HG02885 (cell line): ENCODE measurements around the gene EFEMP1.
A peak's percentile ranks its signal among the peaks of the same experiment; 100 is the strongest.

Source experiments
- ATAC-seq: cut with Tn5 transposase; IDR thresholded peaks from one replicate; pipeline ENCODE4 v1.9.1; 2021; ENCODE audit warnings: mild to moderate bottlenecking; ENCODE audit not compliant: unreplicated experiment, poor library complexity

Gene EFEMP1

DNA sequence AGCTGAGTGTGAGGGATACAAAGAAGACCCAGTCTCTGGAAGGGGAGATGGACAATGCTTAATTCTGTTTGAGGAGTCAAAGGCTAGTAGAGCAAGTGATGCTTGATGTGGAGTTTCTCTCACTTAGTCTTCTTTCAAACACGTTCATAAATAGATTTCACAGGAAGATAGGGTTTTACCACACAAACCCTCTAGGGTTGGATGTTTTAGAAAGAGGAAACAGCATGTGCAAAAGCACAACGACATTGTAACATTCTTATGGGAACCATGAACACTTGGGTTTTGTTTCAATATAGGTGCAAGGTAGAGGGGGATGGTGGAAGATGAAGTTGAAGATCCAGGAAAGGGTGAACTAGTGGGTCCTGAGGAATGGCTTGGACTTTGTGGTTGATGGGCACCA lies 10.8 kb upstream of the EFEMP1 start:
- ATAC-seq = no peak

DNA sequence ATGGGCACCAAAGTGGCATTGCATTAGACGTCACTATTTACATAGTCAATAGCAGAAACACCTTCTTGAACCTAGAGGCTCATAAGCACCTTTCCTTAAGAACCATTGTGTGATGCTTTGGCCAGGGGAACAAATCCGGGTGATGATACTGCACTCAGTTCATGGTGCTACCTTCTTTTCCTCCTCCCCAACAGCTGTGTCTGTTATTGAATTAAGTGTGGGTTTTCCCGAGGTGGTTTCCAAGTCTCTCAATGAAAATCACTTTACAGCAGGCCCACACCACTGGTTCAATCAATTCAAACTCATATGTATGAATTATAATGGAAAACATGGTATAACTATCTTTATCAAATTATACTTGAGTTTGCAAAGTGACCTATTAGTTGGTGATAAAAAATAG lies 9.3 kb upstream of the EFEMP1 start:
- ATAC-seq = no peak

DNA sequence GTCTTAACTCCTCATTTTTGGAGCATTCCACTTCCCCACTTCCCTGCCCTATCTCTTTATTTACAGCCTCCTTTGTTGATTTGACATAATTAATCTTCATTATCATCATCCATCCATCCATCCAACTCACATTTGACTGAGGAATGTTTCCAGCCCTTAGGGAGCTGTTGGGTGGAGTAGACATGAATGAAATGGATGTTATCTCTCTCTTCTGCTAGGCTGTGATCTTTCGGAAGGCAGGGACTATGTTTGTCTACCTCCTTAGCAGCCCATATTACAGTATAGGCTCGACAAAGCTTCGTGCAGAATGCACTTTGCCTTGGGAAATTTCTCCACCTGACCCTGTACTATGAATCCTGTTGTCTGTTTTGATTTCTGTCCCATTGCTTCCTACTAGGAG lies 7.7 kb upstream of the EFEMP1 start:
- ATAC-seq = no peak

DNA sequence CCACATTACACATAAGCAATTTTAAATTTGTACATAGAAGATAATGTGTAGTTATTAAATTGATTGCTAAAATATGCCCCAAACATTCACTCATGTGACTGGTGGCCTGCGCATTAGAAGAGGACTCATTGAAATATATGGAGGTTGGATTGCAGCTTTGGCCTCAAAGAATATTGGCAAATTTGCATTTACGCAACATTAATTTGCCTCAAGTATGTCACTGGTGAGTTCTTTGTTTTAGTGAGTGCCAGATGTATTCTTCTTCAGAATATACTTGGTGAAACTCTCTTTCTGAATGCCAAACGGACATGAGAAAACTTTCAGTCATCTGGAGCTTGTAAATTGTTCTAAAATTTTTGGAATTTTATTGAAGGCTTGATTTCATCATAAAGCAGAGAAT lies 5.9 kb upstream of the EFEMP1 start:
- no peak for ATAC-seq

DNA sequence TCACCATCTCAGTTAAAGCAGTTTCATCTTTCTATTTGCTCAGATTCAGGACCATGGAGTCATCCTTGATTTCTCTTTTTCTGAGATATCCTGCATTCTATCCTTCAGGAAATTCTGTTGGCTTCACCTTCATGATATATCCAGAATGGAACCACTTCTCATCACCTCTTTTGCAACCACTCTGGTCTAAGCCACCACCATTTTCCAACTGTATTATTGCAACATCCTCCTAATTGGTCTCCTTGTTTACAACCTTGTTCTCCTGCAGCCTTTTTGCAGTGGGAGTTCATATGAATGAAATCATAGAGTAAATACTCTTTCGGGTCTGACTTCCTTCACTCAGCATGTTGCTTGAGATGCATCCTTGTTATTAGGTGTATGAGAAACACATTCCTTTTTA lies 3.4 kb upstream of the EFEMP1 start:
- ATAC-seq = no peak

DNA sequence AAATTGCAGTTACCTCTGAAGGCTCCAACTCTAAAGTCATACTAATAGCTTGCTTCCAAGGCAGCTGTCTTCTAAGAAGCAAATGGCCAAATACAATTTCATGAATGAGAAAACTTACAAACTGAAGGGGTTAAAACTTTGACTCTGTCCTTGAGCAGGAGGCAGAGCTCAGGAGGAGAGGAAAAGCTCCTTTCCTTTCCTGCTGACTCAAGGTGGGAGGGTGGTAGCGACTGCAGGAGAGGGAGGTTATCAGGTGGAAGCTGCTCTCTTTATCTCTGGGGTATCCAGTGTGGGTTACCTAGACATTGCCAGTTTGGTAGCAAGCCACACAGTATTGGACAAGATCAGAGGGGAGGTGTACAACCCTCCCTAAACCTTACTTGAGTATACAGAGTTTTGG lies 2.7 kb upstream of the EFEMP1 start:
- ATAC-seq = no peak

DNA sequence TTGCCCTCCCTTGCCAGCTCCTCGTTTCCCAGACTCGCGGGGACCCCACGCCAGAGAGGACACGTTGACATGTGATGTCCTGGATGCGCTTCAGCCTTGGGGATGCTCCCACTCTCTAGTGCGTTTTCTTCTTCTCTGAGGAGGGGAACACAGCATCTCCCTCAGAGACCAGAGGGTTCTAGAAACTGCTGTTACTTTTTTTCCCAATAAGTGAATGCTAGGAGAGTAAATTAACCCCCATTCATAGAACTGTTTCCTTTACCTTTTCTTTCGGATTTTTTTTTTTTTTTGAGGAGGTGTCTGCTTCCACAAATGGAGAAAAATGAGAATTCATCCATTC lies 370 bp upstream of the EFEMP1 start:
- ATAC-seq = no peak

DNA sequence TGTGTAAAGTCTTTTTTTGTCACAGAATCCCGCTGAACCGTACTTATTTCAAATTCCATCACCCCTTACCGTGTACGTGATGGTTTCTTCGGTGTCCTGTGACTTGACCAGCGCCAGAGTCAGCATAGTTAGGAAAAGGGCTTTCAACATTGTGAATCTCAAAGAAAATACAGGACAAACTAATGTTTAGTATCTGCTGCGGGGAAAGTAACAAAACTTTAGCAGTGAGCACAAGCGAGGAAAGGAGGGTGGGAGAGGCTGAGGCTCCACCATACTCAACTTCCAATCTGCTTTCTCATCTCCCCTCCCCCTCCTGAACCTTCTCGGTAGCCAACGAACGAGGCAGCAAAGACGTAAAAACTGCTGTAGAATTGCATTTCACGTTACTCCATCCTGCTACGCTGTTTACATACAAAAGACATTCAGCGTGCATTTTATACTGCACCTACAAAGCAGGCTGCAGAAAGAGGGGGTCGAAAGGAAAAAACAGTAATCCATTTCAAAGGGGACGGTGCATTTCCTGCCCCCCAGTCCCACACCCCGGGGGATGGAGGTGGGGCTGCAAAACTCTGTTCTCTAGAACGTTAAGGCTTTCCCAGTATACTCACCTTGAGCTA lies 1.2 kb downstream of the EFEMP1 start:
- ATAC-seq = no peak

DNA sequence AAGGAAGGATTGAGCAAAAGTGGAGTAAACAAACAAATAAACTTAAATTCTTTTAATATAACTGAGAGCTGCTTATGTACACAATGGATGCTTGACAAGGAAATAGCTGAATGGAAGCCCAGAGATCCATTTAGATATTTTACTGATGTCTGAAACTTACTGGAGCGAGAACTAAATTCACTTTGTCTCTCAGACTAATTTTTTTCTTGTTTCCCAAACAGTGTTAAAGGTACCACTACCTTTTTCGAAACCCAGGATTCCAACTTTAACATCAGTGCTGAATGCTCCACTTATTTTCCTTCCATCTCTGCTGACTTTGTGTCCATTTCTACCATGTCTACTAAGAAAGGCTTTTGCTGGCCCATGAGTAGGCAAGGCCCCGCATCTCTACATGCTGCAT lies 4.0 kb downstream of the EFEMP1 start:
- ATAC-seq = no peak

DNA sequence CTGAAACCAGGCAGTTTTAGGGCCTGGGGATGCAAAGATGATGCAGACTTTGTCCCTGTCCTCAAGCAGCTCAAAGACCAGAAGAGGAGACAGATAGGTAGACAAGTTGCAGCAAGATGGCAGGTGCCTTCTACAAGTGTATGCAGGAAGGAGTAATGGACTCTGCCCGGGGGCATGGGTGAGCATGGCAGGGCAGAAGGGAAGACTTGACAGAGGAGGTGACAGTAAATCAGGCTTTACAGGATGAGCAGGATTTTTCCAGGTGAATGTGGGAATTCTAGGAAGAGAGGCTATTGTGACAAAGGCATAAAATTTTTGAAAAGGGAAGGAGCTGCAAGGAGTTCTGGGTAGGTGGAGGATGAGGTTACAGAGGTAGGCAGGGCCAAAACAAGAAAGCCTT lies 4.7 kb downstream of the EFEMP1 start:
- ATAC-seq = no peak

DNA sequence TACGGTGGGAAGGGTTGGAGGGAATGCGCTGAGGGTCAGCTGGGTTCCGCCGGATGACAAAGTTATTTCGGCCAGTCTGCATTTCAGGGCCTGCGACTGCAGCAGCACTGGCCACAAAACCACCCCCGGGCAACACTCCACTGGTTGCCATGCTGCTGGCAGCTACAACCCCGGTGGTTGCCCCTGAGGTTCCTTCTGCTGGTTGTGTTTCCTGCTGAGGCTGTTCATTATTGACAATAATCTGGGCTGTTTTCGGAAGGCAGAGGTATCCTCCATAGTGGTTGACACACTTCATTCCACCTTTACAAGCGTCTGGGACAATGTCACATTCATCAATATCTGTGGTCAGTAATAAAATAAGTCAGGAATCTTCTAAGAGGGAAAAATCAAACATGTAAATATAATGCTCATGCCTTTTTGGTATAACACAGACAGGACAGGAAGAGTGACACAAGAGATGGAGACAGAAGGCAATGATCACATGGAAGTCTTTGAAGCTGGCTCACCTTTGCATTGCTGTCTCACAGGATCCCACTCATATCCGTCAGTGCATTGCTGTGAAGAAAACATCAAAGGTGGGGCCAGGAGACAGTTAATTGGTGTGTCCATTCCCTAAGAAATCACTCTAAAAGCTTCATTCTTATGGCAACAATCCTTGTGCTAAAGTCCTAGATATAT lies 5.7 kb downstream of the EFEMP1 start:
- no peak for ATAC-seq

DNA sequence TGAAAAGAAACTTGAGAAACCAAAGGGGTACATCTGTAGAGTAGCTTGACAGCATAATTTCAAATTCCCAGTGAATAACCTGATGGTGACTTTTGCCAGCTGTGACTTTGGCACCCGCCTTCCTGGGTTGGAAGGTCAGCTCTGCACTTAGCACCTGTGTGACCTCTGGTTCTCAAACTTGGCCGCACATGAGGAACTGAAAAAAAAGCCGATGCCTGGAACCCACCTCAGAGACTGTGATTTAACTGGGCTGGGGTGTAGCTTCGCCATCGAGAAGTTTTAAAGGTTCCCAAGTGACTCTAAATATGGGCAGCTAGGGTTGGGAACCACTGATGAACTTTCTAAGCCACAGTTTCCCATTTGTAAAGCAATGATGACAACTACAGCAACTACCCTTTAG lies 6.5 kb downstream of the EFEMP1 start:
- peak; percentile 78 for ATAC-seq

DNA sequence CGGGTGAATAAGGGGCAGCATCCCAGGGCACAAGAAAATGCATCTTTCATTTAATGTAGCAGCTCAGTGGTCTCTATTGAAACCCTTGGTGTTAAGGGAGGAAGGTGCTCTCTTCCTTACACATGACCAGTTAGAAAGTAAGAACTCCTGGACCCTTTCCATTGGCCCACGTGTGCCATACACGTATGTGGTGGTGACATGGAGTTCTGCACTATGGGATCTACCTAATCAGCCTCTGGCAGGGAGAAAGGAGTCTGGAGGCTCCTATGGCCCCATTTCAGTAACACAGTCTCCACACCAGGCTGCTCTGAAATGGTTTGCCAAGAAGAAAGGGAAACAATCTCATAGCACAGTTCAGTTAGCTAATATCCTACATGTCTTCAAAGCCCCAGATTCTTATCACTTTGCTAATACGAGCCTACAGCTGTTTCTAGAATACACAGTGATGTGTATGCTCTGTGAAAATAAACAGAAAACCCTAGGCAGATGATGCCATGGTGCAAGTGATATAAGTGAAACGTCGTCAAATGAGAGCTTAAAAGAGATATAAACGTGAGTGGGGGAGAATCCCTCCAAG lies 7.0 kb downstream of the EFEMP1 start:
- ATAC-seq = no peak

DNA sequence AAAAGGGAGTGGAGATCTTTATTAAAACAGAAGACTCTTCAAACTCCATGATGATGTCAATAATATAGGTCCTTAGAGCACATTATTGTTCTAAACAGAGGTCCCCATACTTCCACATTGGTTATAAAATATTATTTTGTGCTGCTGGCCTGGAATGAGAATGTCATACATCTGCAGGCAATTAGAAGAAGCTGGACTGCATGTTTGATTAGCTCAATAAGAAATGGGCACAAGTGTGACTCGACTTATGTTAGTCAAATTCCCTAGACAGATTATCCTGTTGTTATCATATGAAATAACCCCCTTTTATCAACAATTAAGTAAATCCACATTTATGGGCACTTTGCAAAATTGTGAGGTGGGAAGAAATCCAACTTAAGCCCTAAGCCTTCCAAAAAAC lies 8.8 kb downstream of the EFEMP1 start:
- no peak for ATAC-seq

DNA sequence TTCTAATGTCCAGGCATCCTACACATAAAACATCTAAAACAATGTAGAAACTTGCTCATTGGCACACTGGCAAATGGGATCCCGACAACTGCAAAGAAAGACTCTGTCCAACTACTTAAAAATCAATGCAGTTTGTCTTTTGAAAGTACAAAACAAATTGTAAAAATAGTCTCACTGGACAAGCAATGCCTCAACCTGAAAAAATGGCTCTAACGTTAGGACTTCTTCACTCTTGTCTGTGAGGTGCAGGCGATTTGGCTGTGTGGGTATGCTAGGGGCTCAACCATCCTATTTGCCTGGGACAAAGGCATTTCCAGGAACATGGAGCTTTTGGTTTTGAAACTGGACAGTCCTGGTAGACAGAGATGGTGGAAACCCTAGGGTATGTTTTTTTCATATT lies 10.7 kb downstream of the EFEMP1 start:
- no peak for ATAC-seq

DNA sequence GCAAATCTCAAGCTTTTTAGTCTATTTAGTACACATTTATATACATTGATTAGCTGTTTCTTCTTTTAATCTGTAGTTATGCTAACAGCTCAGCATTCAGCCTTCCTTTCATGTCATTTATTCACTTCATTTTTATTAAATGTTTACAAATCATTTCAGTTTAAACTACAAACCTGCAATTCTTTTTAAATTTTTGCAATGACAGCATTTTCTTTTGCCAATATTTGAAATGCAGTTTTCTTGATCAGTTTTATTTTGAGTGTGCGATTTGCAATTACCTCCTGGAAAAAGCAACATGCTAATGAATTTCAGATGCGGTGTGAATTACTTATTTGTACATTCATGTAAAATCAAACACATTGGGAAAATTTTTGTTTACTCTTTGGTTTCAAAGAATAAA lies 13.5 kb downstream of the EFEMP1 start:
- ATAC-seq = no peak

DNA sequence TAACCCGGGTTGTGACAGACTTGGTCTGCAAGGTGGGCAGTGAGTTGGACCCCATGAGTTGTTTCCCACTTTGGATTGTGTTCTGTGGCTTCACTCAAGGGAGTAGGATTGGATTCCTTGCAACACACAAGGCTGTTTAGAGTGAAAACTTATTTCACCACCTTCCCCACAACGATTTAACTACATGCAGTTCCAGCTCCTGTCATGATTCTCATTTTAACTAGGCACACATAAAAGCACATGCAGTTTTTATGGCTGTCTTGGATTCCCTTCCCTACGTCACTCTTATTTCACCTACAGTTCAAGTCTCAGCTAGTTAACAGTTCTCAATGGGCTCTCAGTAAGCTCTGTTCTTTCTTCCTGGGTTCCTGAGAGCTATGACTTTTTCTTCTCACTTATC lies 15.9 kb downstream of the EFEMP1 start:
- no peak for ATAC-seq

DNA sequence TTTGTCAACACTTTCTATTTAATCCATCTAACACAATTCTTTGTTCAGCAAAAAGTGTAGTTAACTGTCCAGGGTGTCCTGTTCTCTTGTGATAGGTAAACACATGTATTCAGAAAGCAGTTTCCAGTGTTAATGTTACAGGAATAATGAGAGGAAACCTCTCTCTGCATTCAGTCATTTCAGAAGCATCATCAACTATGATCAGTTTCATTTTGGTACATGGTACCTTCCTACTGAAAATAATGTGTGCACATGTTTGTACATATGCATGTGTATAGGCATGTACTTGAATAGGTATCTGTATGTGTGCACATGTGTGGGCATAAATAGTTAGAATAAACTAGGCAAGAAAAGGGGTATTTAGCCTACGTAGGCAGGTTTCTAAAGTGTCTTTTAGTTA lies 16.6 kb downstream of the EFEMP1 start:
- no peak for ATAC-seq

DNA sequence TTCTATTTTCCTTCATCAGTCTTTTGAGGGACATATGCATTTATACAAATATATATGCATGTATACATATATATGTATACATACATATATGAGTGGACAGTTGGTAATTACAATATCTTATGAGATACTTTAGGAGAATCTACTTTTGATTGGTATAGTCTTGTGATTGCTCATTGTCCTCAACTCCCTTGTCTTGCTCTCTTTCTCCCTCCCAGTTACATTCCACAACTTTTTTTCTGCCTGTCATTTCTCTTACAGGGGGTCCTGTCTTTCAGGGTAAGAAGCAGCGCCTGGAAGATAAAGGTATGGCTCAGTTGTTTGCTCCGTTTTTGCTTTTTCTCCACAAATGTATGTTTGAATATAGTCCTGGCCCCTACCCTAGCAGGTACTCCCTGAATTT lies 19.9 kb downstream of the EFEMP1 start:
- ATAC-seq = no peak

DNA sequence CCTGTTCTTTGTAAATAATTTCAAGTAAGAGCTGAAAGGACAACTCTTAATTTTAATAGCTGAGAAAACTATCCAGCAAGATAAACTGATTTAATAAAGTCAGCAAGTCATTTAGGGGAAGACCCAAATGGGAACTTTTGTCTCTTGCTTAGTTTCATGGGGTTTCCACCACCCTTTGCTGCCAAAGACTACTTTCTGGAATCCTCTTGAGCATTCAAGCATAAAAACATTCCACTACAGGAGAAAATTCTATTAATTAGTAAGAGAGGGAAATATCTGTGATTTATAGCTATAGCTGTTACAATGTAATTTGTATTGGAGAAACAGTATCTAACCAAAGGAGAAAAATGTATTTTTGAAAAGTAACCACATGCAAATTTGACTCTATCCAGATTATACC lies 20.6 kb downstream of the EFEMP1 start:
- no peak for ATAC-seq

DNA sequence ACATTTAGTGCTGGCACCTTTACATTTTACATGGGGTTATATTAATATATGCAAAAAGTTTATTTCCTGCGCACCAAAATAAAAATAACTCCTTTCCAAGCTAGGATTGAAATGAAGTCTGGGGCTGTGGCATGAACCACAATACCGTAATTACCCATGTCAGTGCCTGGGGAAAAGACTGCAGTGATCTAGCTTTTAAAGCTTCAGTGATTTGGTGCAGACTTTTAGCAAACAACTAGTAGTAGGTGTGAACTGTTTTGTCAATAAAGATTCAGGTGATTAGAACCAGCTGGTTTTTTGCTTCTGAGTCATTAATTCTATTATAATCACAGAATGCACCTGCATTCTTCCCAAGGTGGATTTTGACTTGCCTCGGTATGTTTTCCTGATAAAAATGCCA lies 21.2 kb downstream of the EFEMP1 start:
- ATAC-seq = no peak

DNA sequence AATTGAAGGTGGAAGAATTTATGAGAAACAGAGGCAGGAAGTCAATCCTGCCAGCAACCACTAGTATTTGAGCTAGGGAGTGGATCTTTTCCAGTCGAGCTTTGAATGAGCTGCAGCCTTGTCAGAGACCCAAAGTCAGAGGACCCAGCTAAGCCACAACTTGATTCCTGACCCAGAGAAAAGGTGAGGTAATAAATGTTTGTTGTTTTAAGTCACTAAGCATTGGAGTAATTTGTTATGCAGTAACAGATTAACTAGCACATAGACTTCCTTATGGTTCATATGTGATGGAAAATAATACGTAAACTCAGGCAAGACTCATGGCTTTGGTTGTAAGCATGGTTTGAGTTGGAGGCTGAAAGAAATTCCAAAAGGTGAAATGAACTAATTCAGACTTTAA lies 21.6 kb downstream of the EFEMP1 start:
- no peak for ATAC-seq
